GM19043 (cell line): Measurements from ENCODE around the gene RNF112.
"Not testable (repeated sequence)": the region's sequence is repeated elsewhere in the genome, so short reads cannot be mapped to it uniquely, and the experiment has no call there.

Source experiments
- ATAC-seq: cut with Tn5 transposase; IDR thresholded peaks from one replicate; pipeline ENCODE4 v1.9.1; 2021; ENCODE audit warnings: low read depth; ENCODE audit not compliant: unreplicated experiment

The RNF112 gene

GRCh38 chr17:19442731-19443130 lies 31.7 kb downstream of the RNF112 start:
- no peak for ATAC-seq

- ATAC-seq: no peak
These were observed 32.1 kb downstream of the RNF112 start for GRCh38 chr17:19443148-19443547.

GRCh38 chr17:19445105-19445504 lies 34.1 kb downstream of the RNF112 start:
- no peak for ATAC-seq

GRCh38 chr17:19446577-19446976 lies 35.5 kb downstream of the RNF112 start:
- not testable (repeated sequence) for ATAC-seq

GRCh38 chr17:19447085-19447583 lies 36.1 kb downstream of the RNF112 start:
- no peak for ATAC-seq

GRCh38 chr17:19448341-19449268 lies 37.6 kb downstream of the RNF112 start:
- ATAC-seq: no peak

GRCh38 chr17:19449656-19450055 lies 38.6 kb downstream of the RNF112 start:
- ATAC-seq: no peak

GRCh38 chr17:19453296-19453695 lies 42.3 kb downstream of the RNF112 start:
- no peak for ATAC-seq

- ATAC-seq: no peak
These were observed 43.0 kb downstream of the RNF112 start for GRCh38 chr17:19454074-19454473.

GRCh38 chr17:19456016-19456927 lies 45.2 kb downstream of the RNF112 start:
- no peak for ATAC-seq

GRCh38 chr17:19457046-19457445 lies 46.0 kb downstream of the RNF112 start:
- ATAC-seq: no peak

- no peak for ATAC-seq
These were observed 46.8 kb downstream of the RNF112 start for GRCh38 chr17:19457830-19458271.

- not testable (repeated sequence) for ATAC-seq
These were observed 47.4 kb downstream of the RNF112 start for GRCh38 chr17:19458481-19458880.

- not testable (repeated sequence) for ATAC-seq
These were observed 48.1 kb downstream of the RNF112 start for GRCh38 chr17:19459018-19459655.

- no peak for ATAC-seq
These were observed 49.7 kb downstream of the RNF112 start for GRCh38 chr17:19460700-19461099.

GRCh38 chr17:19461116-19461515 lies 50.1 kb downstream of the RNF112 start:
- ATAC-seq: no peak

- ATAC-seq: no peak
These were observed 50.6 kb downstream of the RNF112 start for GRCh38 chr17:19461681-19462080.

GRCh38 chr17:19462456-19463035 lies 51.5 kb downstream of the RNF112 start:
- ATAC-seq: not testable (repeated sequence)

GRCh38 chr17:19464031-19465026 lies 53.3 kb downstream of the RNF112 start:
- ATAC-seq: no peak
